Mesothelial cell of epicardium (in vitro differentiated cells): ENCODE results near the gene EFHC1. TPM values are rescaled to one million over a fixed set of nuclear protein-coding genes. Genes with fewer than 3 reads are reported as not detected.

Experiments
- DNase-seq, 2 experiments: peaks; one replicate each; pipeline ENCODE4 v3.0.0; 2021; ENCODE audit warnings: low spot score in 2 of 2; ENCODE audit not compliant: unreplicated experiment in 2 of 2
- H3K27ac Mint-ChIP-seq: 2 replicates; pipeline ENCODE4 v1.8.0; 2021; ENCODE audit warnings: mixed read lengths
- H3K27me3 Mint-ChIP-seq: 2 replicates; pipeline ENCODE4 v1.8.0; 2021; ENCODE audit warnings: low read depth, mixed read lengths
- H3K36me3 Mint-ChIP-seq: 2 replicates; pipeline ENCODE4 v1.8.0; 2021; ENCODE audit warnings: mixed read lengths
- H3K4me1 Mint-ChIP-seq: 2 replicates; pipeline ENCODE4 v1.8.0; 2021; ENCODE audit warnings: mixed read lengths
- H3K4me3 Mint-ChIP-seq: 2 replicates; pipeline ENCODE4 v1.8.0; 2021; ENCODE audit warnings: mild to moderate bottlenecking, moderate library complexity, mixed read lengths
- H3K9me3 Mint-ChIP-seq: 2 replicates; pipeline ENCODE4 v1.8.0; 2021; ENCODE audit warnings: mixed read lengths
- CTCF ChIP-seq: fragments of 200-600 bp; sonication (generic); IDR thresholded peaks from one replicate; pipeline ENCODE4 v1.5.0; 2021; ENCODE audit warnings: antibody characterized with exemption; ENCODE audit not compliant: unreplicated experiment
- total RNA-seq: library from RNA; stranded (reverse); gene quantifications from 3 replicates; pipeline ENCODE4 v1.2.1, GENCODE V29; 2021

Gene EFHC1
- total RNA-seq, 1 donor from 2014 or later, result 34.4 TPM

- Mint-ChIP-seq H3K27ac (no peak overlapping the region), H3K27me3 (no peaks in the 10 kb centered on the region), H3K36me3 (no peaks in the 10 kb centered on the region), H3K4me3 (no peak overlapping the region), H3K4me1 (peaks cover 40% of the 10 kb centered on the region), H3K9me3 (no peaks in the 10 kb centered on the region)
- DNase-seq, result no peak
- TF ChIP-seq CTCF, result no peak
These were observed 125.4 kb downstream of the EFHC1 start for GRCh38 chr6:52545406-52546119.

- TF ChIP-seq CTCF, result no peak
- H3K36me3 Mint-ChIP-seq, result no peaks in the 10 kb centered on the region
- no peaks in the 10 kb centered on the region for H3K27me3 Mint-ChIP-seq
- no peak for DNase-seq
- H3K4me1 Mint-ChIP-seq, result peaks cover 44% of the 10 kb centered on the region
- H3K9me3 Mint-ChIP-seq, result no peaks in the 10 kb centered on the region
- H3K4me3 Mint-ChIP-seq, result no peak overlapping the region
- H3K27ac Mint-ChIP-seq, result no peak overlapping the region
These were observed 126.0 kb downstream of the EFHC1 start for GRCh38 chr6:52546192-52546591.

GRCh38 chr6:52546678-52547077, 126.5 kb downstream of the EFHC1 start:
- H3K4me3 Mint-ChIP-seq, result no peak overlapping the region
- no peak for DNase-seq
- no peaks in the 10 kb centered on the region for H3K9me3 Mint-ChIP-seq
- no peaks in the 10 kb centered on the region for H3K36me3 Mint-ChIP-seq
- H3K4me1 Mint-ChIP-seq, result peaks cover 49% of the 10 kb centered on the region
- H3K27me3 Mint-ChIP-seq, result no peaks in the 10 kb centered on the region
- no peak overlapping the region for H3K27ac Mint-ChIP-seq
- TF ChIP-seq CTCF, result no peak

GRCh38 chr6:52547647-52548352, 127.7 kb downstream of the EFHC1 start:
- Mint-ChIP-seq H3K36me3 (no peaks in the 10 kb centered on the region), H3K4me1 (peaks cover 60% of the 10 kb centered on the region), H3K27ac (no peak overlapping the region), H3K27me3 (no peaks in the 10 kb centered on the region), H3K9me3 (no peaks in the 10 kb centered on the region), H3K4me3 (no peak overlapping the region)
- TF ChIP-seq CTCF, result no peak
- DNase-seq, result no peak

- no peaks in the 10 kb centered on the region for H3K27me3 Mint-ChIP-seq
- H3K27ac Mint-ChIP-seq, result no peak overlapping the region
- no peak overlapping the region for H3K4me3 Mint-ChIP-seq
- TF ChIP-seq CTCF, result no peak
- H3K9me3 Mint-ChIP-seq, result no peaks in the 10 kb centered on the region
- DNase-seq, result no peak
- no peaks in the 10 kb centered on the region for H3K36me3 Mint-ChIP-seq
- H3K4me1 Mint-ChIP-seq, result peaks cover 59% of the 10 kb centered on the region
These were observed 128.2 kb downstream of the EFHC1 start for GRCh38 chr6:52548353-52548713.
